ENCODE results near the gene LDLRAD4. TPM values are rescaled to one million over a fixed set of nuclear protein-coding genes. Genes with fewer than 3 reads are reported as not detected.
A peak's percentile ranks its signal among the peaks of the same experiment; 100 is the strongest.

LDLRAD4 gene
- total RNA-seq, 1 donor from 2014 or later = 18.4 TPM

- intact Hi-C loops (cut with DNase I) = no loop called here
- Histone ChIP-seq H3K27me3 (no peaks in the 10 kb centered on the region), H3K27ac (no peak overlapping the region), H3K4me1 (no peaks in the 10 kb centered on the region), H3K4me3 (no peak overlapping the region), H3K9me3 (no peaks in the 10 kb centered on the region), H3K36me3 (no peaks in the 10 kb centered on the region)
- ATAC-seq (no peak), DNase-seq (no peak)
- TF ChIP-seq, protein P1, sequence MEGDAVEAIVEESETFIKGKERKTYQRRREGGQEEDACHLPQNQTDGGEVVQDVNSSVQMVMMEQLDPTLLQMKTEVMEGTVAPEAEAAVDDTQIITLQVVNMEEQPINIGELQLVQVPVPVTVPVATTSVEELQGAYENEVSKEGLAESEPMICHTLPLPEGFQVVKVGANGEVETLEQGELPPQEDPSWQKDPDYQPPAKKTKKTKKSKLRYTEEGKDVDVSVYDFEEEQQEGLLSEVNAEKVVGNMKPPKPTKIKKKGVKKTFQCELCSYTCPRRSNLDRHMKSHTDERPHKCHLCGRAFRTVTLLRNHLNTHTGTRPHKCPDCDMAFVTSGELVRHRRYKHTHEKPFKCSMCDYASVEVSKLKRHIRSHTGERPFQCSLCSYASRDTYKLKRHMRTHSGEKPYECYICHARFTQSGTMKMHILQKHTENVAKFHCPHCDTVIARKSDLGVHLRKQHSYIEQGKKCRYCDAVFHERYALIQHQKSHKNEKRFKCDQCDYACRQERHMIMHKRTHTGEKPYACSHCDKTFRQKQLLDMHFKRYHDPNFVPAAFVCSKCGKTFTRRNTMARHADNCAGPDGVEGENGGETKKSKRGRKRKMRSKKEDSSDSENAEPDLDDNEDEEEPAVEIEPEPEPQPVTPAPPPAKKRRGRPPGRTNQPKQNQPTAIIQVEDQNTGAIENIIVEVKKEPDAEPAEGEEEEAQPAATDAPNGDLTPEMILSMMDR (IDR thresholded peaks at IDR 0.05) = no peak
Measured at GRCh38 chr18:13406736-13407135, 188.2 kb downstream of the LDLRAD4 start.

GRCh38 chr18:13407484-13407883 lies 188.9 kb downstream of the LDLRAD4 start:
- no peak overlapping the region for H3K4me3 ChIP-seq
- TF ChIP-seq, protein P1 (IDR thresholded peaks at IDR 0.05) = no peak
- H3K27ac ChIP-seq = no peak overlapping the region
- no peak for ATAC-seq
- H3K9me3 ChIP-seq = no peaks in the 10 kb centered on the region
- DNase-seq = no peak
- intact Hi-C loops (cut with DNase I) = no loop called here
- no peaks in the 10 kb centered on the region for H3K36me3 ChIP-seq
- no peaks in the 10 kb centered on the region for H3K4me1 ChIP-seq
- no peaks in the 10 kb centered on the region for H3K27me3 ChIP-seq

DNA sequence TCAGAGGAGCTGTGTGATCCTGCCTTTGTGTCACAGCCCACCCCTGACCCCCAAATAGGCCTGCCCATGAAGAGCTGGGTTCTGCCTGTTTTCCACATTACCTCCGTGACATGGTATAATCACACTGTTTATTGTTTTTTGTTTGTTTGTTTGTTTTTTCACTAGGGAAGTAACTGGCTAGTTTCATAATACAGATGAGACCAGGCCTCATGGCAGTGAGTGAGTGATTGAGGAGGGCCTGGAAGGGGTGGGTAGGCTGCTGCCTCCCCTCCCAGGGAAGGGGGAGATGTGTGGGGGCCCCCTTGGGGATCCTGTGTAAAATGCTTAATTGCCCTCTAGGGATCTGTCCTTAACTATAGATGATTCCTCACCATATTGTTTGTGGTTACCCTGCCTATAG lies 190.5 kb downstream of the LDLRAD4 start:
- Histone ChIP-seq H3K9me3 (no peaks in the 10 kb centered on the region), H3K27me3 (no peaks in the 10 kb centered on the region), H3K4me1 (no peaks in the 10 kb centered on the region), H3K27ac (no peak overlapping the region), H3K4me3 (no peak overlapping the region), H3K36me3 (no peaks in the 10 kb centered on the region)
- intact Hi-C loops (cut with DNase I) = no loop called here
- TF ChIP-seq, protein P1 (IDR thresholded peaks at IDR 0.05) = no peak
- peak; percentile 26 for ATAC-seq
- DNase-seq = no peak

DNA sequence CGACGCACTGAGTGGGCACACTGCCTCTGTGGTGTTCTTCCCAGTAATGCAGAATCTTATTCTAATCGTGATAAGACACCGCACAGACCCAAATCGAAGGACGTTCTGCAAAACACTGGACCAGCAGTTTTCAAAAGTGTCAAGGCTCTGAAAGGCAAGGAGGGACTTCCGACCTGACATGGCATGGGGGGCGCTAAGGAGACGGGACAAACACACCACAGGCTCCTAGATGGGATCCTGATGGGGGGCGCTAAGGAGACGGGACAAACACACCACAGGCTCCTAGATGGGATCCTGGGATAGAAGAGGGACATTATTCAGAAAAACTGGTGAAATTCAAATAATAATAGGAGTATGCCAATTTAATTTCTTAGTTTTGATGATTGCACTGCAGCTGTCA lies 191.4 kb downstream of the LDLRAD4 start:
- no peaks in the 10 kb centered on the region for H3K27me3 ChIP-seq
- intact Hi-C loops (cut with DNase I) = no loop called here
- ATAC-seq = no peak
- DNase-seq = no peak
- TF ChIP-seq, protein P1 (IDR thresholded peaks at IDR 0.05) = no peak
- H3K27ac ChIP-seq = no peak overlapping the region
- H3K4me1 ChIP-seq = no peaks in the 10 kb centered on the region
- no peaks in the 10 kb centered on the region for H3K36me3 ChIP-seq
- no peaks in the 10 kb centered on the region for H3K9me3 ChIP-seq
- H3K4me3 ChIP-seq = no peak overlapping the region

GRCh38 chr18:13410471-13410870 lies 191.9 kb downstream of the LDLRAD4 start:
- no peaks in the 10 kb centered on the region for H3K4me1 ChIP-seq
- H3K9me3 ChIP-seq = no peaks in the 10 kb centered on the region
- DNase-seq (no peak), ATAC-seq (no peak)
- TF ChIP-seq, protein P1 (IDR thresholded peaks at IDR 0.05) = no peak
- no peaks in the 10 kb centered on the region for H3K27me3 ChIP-seq
- no peaks in the 10 kb centered on the region for H3K36me3 ChIP-seq
- intact Hi-C loops (cut with DNase I) = no loop called here
- H3K4me3 ChIP-seq = no peak overlapping the region
- no peak overlapping the region for H3K27ac ChIP-seq

- ATAC-seq (no peak), DNase-seq (no peak)
- Histone ChIP-seq H3K4me1 (peaks cover 11% of the 10 kb centered on the region), H3K27me3 (no peaks in the 10 kb centered on the region), H3K9me3 (no peaks in the 10 kb centered on the region), H3K36me3 (no peaks in the 10 kb centered on the region), H3K27ac (no peak overlapping the region), H3K4me3 (no peak overlapping the region)
- TF ChIP-seq, protein P1 (IDR thresholded peaks at IDR 0.05) = no peak
- intact Hi-C loops (cut with DNase I) = no loop called here
Measured at GRCh38 chr18:13412017-13412416, 193.5 kb downstream of the LDLRAD4 start.

Data from upper lobe of right lung (tissue), 1 donor.